Panc1 (cell line): ENCODE data around the gene ZNF783. TPM values are rescaled to one million over a fixed set of nuclear protein-coding genes. Genes with fewer than 3 reads are reported as not detected.

Experiments used
- ATAC-seq: fragments of 200-7000 bp; cut with Tn5 transposase; 2 replicates; pipeline ENCODE4 v1.9.1; 2020; ENCODE audit warnings: mild to moderate bottlenecking, moderate library complexity
- BruUV-seq: library from RNA; stranded (reverse); fragments of 400-500 nt; replicated peaks from 2 replicates; lab custom pipeline; 2021; lab: Mats Ljungman, UMichigan
- CTCF ChIA-PET: fragments of 300-600 bp; sonication (Branson Sonifier 250); formaldehyde crosslinking; loops from one replicate; lab custom pipeline; 2022; ENCODE audit warnings: antibody characterized with exemption; lab: Charles Lee
- POLR2A ChIA-PET: fragments of 300-600 bp; sonication (Branson Sonifier 250); formaldehyde crosslinking; loops from one replicate; lab custom pipeline; 2022; ENCODE audit warnings: antibody characterized with exemption; lab: Charles Lee
- DNase-seq: peaks from one replicate; pipeline ENCODE4 v3.0.0-alpha.2; 2010; ENCODE audit warnings: low read depth, low spot score
- H3K27ac ChIP-seq: 2 replicates; pipeline ENCODE4 v1.5.1; 2011; ENCODE audit warnings: mild to moderate bottlenecking, low read length, inconsistent platforms
- H3K27me3 ChIP-seq: fragments of 200-500 bp; sonication (Bioruptor generic); 2 replicates; pipeline ENCODE4 v1.6.0; 2014; ENCODE audit warnings: low read length, inconsistent platforms; ENCODE audit not compliant: control insufficient read depth, insufficient read depth
- H3K36me3 ChIP-seq: fragments of 200-500 bp; sonication (Bioruptor generic); 2 replicates; pipeline ENCODE4 v1.5.1; 2014; ENCODE audit warnings: inconsistent platforms, mild to moderate bottlenecking, low read length, moderate library complexity; ENCODE audit not compliant: control insufficient read depth, insufficient read depth
- H3K4me1 ChIP-seq: 2 replicates; pipeline ENCODE4 v1.5.1; 2011; ENCODE audit warnings: inconsistent platforms, mild to moderate bottlenecking, low read length, moderate library complexity; ENCODE audit not compliant: control insufficient read depth, insufficient read depth
- H3K4me3 ChIP-seq, 2 experiments: 2 replicates each; pipeline ENCODE4 v1.5.1; 2011 to 2012; ENCODE audit warnings: low read depth in 2 of 2, low read length in 2 of 2, mild to moderate bottlenecking in 2 of 2, inconsistent platforms in 1 of 2, moderate library complexity in 1 of 2
- H3K9me3 ChIP-seq: fragments of 200-500 bp; sonication (Bioruptor generic); 2 replicates; pipeline ENCODE4 v1.5.1; 2014; ENCODE audit warnings: low read depth, mild to moderate bottlenecking, inconsistent platforms, low read length, moderate library complexity; ENCODE audit not compliant: control insufficient read depth, insufficient read depth
- CTCF ChIP-seq: fragments of 450-650 bp; IDR thresholded peaks from 2 replicates; pipeline ENCODE4 v1.5.1; 2017; ENCODE audit warnings: mild to moderate bottlenecking
- POLR2AphosphoS5 ChIP-seq: IDR thresholded peaks from 2 replicates; pipeline ENCODE4 v1.6.1; 2012; ENCODE audit warnings: mild to moderate bottlenecking, low read depth, low read length, moderate library complexity
- REST ChIP-seq, 2 experiments: IDR thresholded peaks; 2 replicates each; pipeline ENCODE4 v1.6.1; 2011 to 2012; ENCODE audit warnings: low read depth in 2 of 2, control low read depth in 1 of 2, low read length in 1 of 2, mild to moderate bottlenecking in 1 of 2, moderate library complexity in 1 of 2; ENCODE audit not compliant: insufficient read depth in 1 of 2
- SIN3A ChIP-seq: IDR thresholded peaks from 2 replicates; pipeline ENCODE4 v1.6.1; 2012; ENCODE audit warnings: low read depth, mild to moderate bottlenecking, low read length, moderate library complexity, borderline replicate concordance; ENCODE audit not compliant: insufficient read depth
- TCF7L2 ChIP-seq: IDR thresholded peaks from 2 replicates; pipeline ENCODE4 v1.6.1; 2011; ENCODE audit warnings: mild to moderate bottlenecking, low read depth, low read length, inconsistent platforms
- in situ Hi-C: cut with HindIII; loops from 2 replicates; pipeline ENCODE4 v1.10.0; 2016; ENCODE audit warnings: low sequenced_read_pairs, low pct_unique_long_range_greater_than_20kb
- intact Hi-C: fragments of 100-400 bp; cut with micrococcal nuclease; formaldehyde crosslinking; loops from one replicate; pipeline ENCODE4 v1.10.0; 2022; ENCODE audit not compliant: unreplicated experiment
- total RNA-seq: library from RNA; stranded (reverse); gene quantifications from one replicate; pipeline ENCODE4 v1.2.1, GENCODE V29; 2021; ENCODE audit not compliant: unreplicated experiment

The ZNF783 gene
- total RNA-seq, 1 experiment from 2014 or later = 16.6 TPM

GRCh38 chr7:149278396-149278795, 16.4 kb downstream of the ZNF783 start:
- in situ Hi-C loops = no loop called here
- no peak for TF ChIP-seq CTCF
- no peak for TF ChIP-seq POLR2AphosphoS5
- TF ChIP-seq SIN3A = no peak
- no peak for TF ChIP-seq TCF7L2
- no peak for TF ChIP-seq REST (IDR thresholded peaks at IDR 0.05; ENCODE audit: insufficient read depth in 1 of 2, low read depth in 2 of 2, low read length in 1 of 2)
- no peak for DNase-seq
- ChIA-PET POLR2A (no interaction called here), CTCF (no interaction called here)
- no peak for ATAC-seq
- intact Hi-C loops = no loop called here
- H3K36me3 ChIP-seq = no peaks in the 10 kb centered on the region; the same call in 1 of the 2 replicates
- H3K27me3 ChIP-seq = no peaks in the 10 kb centered on the region
- H3K4me3 ChIP-seq = no peak overlapping the region
- H3K4me1 ChIP-seq = no peaks in the 10 kb centered on the region
- BruUV-seq = no TSS peak
- no peaks in the 10 kb centered on the region for H3K9me3 ChIP-seq
- H3K27ac ChIP-seq = no peak overlapping the region

- DNase-seq = no peak
Measured at GRCh38 chr7:149279111-149279743, 17.2 kb downstream of the ZNF783 start.

GRCh38 chr7:149280151-149280550, 18.2 kb downstream of the ZNF783 start:
- DNase-seq = no peak
- ChIA-PET CTCF (no interaction called here), POLR2A (no interaction called here)
- Histone ChIP-seq H3K36me3 (no peaks in the 10 kb centered on the region; the same call in 1 of the 2 replicates), H3K9me3 (no peaks in the 10 kb centered on the region), H3K4me3 (no peak overlapping the region), H3K27me3 (no peaks in the 10 kb centered on the region), H3K4me1 (peaks cover 3% of the 10 kb centered on the region; the same call in 1 of the 2 replicates), H3K27ac (no peak overlapping the region)
- intact Hi-C loops = no loop called here
- BruUV-seq = no TSS peak
- TF ChIP-seq SIN3A (no peak), REST (IDR thresholded peaks at IDR 0.05; ENCODE audit: insufficient read depth in 1 of 2, low read depth in 2 of 2, low read length in 1 of 2) (no peak), TCF7L2 (no peak), POLR2AphosphoS5 (no peak), CTCF (no peak)
- in situ Hi-C loops = no loop called here
- no peak for ATAC-seq

More at GRCh38 chr7:149279111-149279743, 17.2 kb downstream of the ZNF783 start:
- CTCF ChIA-PET = interaction anchor here (0.7 kb wide), 1 partner anchor 225 kb away, joined by 5 read pairs; no protein-coding TSS in a partner anchor
- no peaks in the 10 kb centered on the region for H3K9me3 ChIP-seq
- no peak for TF ChIP-seq POLR2AphosphoS5
- no peaks in the 10 kb centered on the region for H3K27me3 ChIP-seq
- no peaks in the 10 kb centered on the region; the same call in 1 of the 2 replicates for H3K36me3 ChIP-seq
- in situ Hi-C loops (no loop called here), intact Hi-C loops (no loop called here)
- peaks cover 3% of the 10 kb centered on the region; the same call in 1 of the 2 replicates for H3K4me1 ChIP-seq
- no TSS peak for BruUV-seq
- no peak for ATAC-seq
- POLR2A ChIA-PET = no interaction called here
- H3K27ac ChIP-seq = no peak overlapping the region
- H3K4me3 ChIP-seq = no peak overlapping the region
